OCI-LY1 (cell line): ENCODE measurements around the gene ANKRD36C.
"Not testable (repeated sequence)": the region's sequence is repeated elsewhere in the genome, so short reads cannot be mapped to it uniquely, and the experiment has no call there.

ENCODE experiments used
- EZH2 ChIP-seq: fragments of 200-600 bp; sonication (generic), shearing (Covaris generic); IDR thresholded peaks from 2 replicates; pipeline ENCODE4 v1.8.0; 2017; ENCODE audit warnings: borderline replicate concordance, mixed run types, mild to moderate bottlenecking, antibody characterized with exemption, low read length, moderate library complexity, mixed read lengths
- TF ChIP-seq, protein P1 (sequence below): fragments of 200-600 bp; sonication (generic), shearing (Covaris generic); IDR thresholded peaks from 2 replicates; pipeline ENCODE4 v1.5.1; 2017; ENCODE audit warnings: mild to moderate bottlenecking, antibody characterized with exemption, low read length, moderate library complexity, mixed read lengths

DNA sequence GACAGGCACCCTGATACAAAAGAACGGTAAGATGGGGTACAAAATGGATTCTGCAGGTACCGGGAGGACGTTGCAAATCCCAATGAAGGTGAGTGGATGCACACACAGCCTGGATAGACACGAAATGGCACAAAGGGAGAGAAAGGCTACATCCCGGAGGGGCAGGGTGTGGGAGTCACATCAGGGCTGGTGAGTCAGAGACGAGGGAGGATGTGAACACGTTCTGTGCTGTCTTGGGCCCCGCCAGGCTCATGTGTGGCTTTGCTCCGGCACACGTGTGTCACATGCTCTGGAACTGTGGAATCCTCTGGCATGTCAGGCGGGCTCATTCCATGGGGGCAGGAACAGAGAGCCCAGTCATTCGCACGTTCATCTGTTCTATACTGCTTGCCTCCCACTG is 203.0 kb downstream of the ANKRD36C start:
- TF ChIP-seq, protein P1, sequence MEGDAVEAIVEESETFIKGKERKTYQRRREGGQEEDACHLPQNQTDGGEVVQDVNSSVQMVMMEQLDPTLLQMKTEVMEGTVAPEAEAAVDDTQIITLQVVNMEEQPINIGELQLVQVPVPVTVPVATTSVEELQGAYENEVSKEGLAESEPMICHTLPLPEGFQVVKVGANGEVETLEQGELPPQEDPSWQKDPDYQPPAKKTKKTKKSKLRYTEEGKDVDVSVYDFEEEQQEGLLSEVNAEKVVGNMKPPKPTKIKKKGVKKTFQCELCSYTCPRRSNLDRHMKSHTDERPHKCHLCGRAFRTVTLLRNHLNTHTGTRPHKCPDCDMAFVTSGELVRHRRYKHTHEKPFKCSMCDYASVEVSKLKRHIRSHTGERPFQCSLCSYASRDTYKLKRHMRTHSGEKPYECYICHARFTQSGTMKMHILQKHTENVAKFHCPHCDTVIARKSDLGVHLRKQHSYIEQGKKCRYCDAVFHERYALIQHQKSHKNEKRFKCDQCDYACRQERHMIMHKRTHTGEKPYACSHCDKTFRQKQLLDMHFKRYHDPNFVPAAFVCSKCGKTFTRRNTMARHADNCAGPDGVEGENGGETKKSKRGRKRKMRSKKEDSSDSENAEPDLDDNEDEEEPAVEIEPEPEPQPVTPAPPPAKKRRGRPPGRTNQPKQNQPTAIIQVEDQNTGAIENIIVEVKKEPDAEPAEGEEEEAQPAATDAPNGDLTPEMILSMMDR, result not testable (repeated sequence)
- TF ChIP-seq EZH2, result not testable (repeated sequence)
